Measurements from ENCODE around the gene ZNF331.

Gene ZNF331

DNA sequence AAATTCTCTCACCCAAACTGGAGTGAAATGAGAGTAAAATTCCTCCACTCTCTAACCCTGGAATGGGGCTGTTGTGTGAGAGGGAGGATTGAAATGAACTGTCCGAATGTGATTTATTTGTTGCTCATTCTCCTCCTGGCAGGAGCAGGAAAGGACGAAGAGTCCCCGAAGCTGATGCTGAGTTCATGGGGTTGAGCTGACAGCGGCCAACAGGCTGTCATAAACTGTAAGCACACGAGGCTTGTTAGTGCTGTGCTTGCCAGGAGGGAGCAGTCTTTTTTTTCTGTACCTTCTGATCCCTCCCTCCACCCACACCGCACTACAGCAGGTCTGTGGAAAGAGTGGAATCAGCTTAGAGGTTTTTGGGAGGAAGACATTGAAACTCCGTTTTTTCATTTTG is 33.1 kb upstream of the ZNF331 start:
- Mint-ChIP-seq H3K36me3 (ENCODE audit: low read depth) (no peaks in the 10 kb centered on the region), H3K9me3 (peaks cover 10% of the 10 kb centered on the region), H3K27ac (peak overlapping the region; percentile 88), H3K27me3 (ENCODE audit: low read depth, poor library complexity) (peaks cover 4% of the 10 kb centered on the region), H3K4me1 (peaks cover 55% of the 10 kb centered on the region), H3K4me3 (peak overlapping the region; percentile 71)
- DNase-seq = no peak
- no peak for TF ChIP-seq CTCF (IDR thresholded peaks at IDR 0.05)

DNA sequence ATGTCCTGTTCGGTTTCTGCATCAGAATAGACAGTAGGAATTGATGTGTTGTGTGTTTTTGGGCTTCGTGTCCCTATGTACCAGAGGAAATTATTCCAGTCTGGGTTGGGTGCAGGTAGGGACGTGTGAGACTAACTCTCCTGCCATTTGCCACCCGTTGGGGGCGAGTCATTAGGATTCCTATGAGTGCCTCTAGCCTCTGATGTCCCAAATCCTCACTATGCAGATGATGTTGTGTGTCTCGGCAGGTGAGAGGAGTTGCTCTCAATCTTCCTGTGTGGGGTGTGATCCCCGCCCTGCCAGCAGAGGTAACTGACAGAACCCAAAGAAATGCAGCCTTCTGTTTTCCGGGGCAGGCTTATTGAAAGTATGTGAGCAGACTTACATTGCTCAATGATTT is 31.2 kb upstream of the ZNF331 start:
- H3K36me3 Mint-ChIP-seq (ENCODE audit: low read depth) = no peaks in the 10 kb centered on the region
- peaks cover 67% of the 10 kb centered on the region for H3K4me1 Mint-ChIP-seq
- no peak for DNase-seq
- peak overlapping the region; percentile 87 for H3K27ac Mint-ChIP-seq
- peaks cover 6% of the 10 kb centered on the region for H3K9me3 Mint-ChIP-seq
- no peak overlapping the region for H3K4me3 Mint-ChIP-seq
- H3K27me3 Mint-ChIP-seq (ENCODE audit: low read depth, poor library complexity) = peaks cover 2% of the 10 kb centered on the region
- no peak for TF ChIP-seq CTCF (IDR thresholded peaks at IDR 0.05)

GRCh38 chr19:53507523-53508442 is 30.2 kb upstream of the ZNF331 start:
- peak overlapping the region; percentile 58 for H3K4me3 Mint-ChIP-seq
- H3K36me3 Mint-ChIP-seq (ENCODE audit: low read depth) = no peaks in the 10 kb centered on the region
- peak; percentile 20 for DNase-seq
- peaks cover 71% of the 10 kb centered on the region for H3K4me1 Mint-ChIP-seq
- no peaks in the 10 kb centered on the region for H3K27me3 Mint-ChIP-seq (ENCODE audit: low read depth, poor library complexity)
- peaks cover 6% of the 10 kb centered on the region for H3K9me3 Mint-ChIP-seq
- TF ChIP-seq CTCF (IDR thresholded peaks at IDR 0.05) = no peak
- H3K27ac Mint-ChIP-seq = peak overlapping the region; percentile 92

DNA sequence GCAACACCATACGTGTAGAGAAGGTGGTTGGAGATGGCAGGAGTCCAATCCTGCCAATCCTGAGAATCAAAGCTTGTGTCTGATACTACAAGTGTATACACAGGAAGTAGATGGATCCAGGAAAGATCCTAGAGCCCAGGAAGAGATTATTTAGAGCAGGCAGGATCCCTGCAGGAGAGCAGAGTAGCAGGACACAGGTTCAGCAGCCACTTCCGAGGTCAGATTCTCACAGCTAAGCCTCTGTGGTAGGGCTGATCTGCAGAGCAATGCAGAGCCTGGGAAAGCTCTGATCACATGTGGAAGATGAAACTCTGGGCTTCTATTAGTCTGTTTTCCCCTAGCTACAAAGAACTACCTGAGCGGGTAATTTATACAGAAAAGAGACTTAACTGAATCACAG is 28.5 kb upstream of the ZNF331 start:
- Mint-ChIP-seq H3K9me3 (peaks cover 6% of the 10 kb centered on the region), H3K4me1 (peaks cover 67% of the 10 kb centered on the region), H3K4me3 (no peak overlapping the region), H3K36me3 (ENCODE audit: low read depth) (no peaks in the 10 kb centered on the region), H3K27me3 (ENCODE audit: low read depth, poor library complexity) (no peaks in the 10 kb centered on the region), H3K27ac (no peak overlapping the region)
- no peak for TF ChIP-seq CTCF (IDR thresholded peaks at IDR 0.05)
- no peak for DNase-seq

DNA sequence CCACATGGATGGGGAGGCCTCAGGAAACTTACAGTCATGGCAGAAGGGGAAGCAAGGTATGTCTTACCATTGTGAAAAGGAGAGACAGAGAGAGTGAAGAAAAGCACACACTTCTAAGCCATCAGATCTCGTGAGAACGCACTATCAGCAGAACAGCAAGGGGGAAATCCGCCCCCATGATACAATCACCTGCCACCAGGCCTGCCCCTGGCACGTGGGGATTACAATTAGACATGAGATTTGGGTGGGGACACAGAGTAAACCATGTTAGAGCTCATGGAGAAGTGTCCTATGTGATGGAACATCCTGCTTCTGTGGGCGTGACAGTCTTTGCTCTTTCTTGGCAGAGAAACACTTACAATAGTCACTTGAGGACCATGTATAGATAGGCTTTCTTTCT is 28.1 kb upstream of the ZNF331 start:
- H3K4me3 Mint-ChIP-seq = no peak overlapping the region
- H3K4me1 Mint-ChIP-seq = peaks cover 63% of the 10 kb centered on the region
- peaks cover 6% of the 10 kb centered on the region for H3K9me3 Mint-ChIP-seq
- no peak for TF ChIP-seq CTCF (IDR thresholded peaks at IDR 0.05)
- no peak for DNase-seq
- no peaks in the 10 kb centered on the region for H3K36me3 Mint-ChIP-seq (ENCODE audit: low read depth)
- no peak overlapping the region for H3K27ac Mint-ChIP-seq
- no peaks in the 10 kb centered on the region for H3K27me3 Mint-ChIP-seq (ENCODE audit: low read depth, poor library complexity)

GRCh38 chr19:53511357-53511756 is 26.6 kb upstream of the ZNF331 start:
- no peak for DNase-seq
- Mint-ChIP-seq H3K4me1 (peaks cover 51% of the 10 kb centered on the region), H3K36me3 (ENCODE audit: low read depth) (no peaks in the 10 kb centered on the region), H3K27ac (no peak overlapping the region), H3K9me3 (peaks cover 3% of the 10 kb centered on the region), H3K4me3 (no peak overlapping the region), H3K27me3 (ENCODE audit: low read depth, poor library complexity) (no peaks in the 10 kb centered on the region)
- no peak for TF ChIP-seq CTCF (IDR thresholded peaks at IDR 0.05)
